ENCODE data around the gene FABP1.

DNA sequence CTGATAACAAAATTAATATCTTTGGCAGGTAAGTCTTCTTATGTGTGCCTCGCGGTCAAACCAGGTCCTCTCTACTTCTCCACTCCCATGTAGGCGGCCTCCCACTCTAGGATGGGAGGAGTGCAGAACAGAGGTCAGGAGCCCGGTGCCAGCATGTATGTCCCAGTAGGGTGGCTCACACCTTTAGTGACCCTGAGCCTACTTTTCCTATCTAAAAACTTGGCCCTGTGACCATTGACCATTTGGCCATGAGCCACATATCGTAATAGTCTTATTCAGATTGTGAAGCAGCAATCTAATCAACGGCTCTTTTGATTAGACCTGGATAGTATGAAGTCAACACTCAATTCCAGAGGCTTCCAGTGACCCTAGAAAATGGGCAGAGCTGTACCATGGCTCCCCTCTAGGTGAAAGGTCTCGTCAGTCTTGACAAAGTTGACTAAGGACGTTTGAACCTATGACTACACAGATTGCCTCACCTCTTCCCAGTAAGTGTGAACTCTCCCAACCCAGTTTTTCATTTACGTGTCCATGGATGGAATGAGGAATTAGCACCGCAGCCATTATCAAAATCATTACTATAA, 17.1 kb upstream of the FABP1 start:
- TF ChIP-seq, protein P1, sequence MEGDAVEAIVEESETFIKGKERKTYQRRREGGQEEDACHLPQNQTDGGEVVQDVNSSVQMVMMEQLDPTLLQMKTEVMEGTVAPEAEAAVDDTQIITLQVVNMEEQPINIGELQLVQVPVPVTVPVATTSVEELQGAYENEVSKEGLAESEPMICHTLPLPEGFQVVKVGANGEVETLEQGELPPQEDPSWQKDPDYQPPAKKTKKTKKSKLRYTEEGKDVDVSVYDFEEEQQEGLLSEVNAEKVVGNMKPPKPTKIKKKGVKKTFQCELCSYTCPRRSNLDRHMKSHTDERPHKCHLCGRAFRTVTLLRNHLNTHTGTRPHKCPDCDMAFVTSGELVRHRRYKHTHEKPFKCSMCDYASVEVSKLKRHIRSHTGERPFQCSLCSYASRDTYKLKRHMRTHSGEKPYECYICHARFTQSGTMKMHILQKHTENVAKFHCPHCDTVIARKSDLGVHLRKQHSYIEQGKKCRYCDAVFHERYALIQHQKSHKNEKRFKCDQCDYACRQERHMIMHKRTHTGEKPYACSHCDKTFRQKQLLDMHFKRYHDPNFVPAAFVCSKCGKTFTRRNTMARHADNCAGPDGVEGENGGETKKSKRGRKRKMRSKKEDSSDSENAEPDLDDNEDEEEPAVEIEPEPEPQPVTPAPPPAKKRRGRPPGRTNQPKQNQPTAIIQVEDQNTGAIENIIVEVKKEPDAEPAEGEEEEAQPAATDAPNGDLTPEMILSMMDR (IDR thresholded peaks at IDR 0.05; ENCODE audit: borderline replicate concordance, extremely low read depth, low read length, poor library complexity, severe bottlenecking) = no peak
- TF ChIP-seq EZH2 (IDR thresholded peaks at IDR 0.05; ENCODE audit: borderline replicate concordance, low read depth, low read length, severe bottlenecking) = no peak
